IMR-90 (cell line): ENCODE data around the gene CFAP126. TPM values are rescaled to one million over a fixed set of nuclear protein-coding genes. Genes with fewer than 3 reads are reported as not detected.

Experiments used
- ATAC-seq: fragments of 200-7000 bp; cut with Tn5 transposase; 2 replicates; pipeline ENCODE4 v1.9.1; 2020; ENCODE audit warnings: low read depth, mild to moderate bottlenecking, moderate library complexity
- BruUV-seq: library from RNA; stranded (reverse); fragments of 400-500 nt; replicated peaks from 2 replicates; lab custom pipeline; 2021; lab: Mats Ljungman, UMichigan
- CTCF ChIA-PET: fragments of 300-600 bp; formaldehyde crosslinking; extraction: SDS; loops from one replicate; lab custom pipeline; 2021; ENCODE audit warnings: antibody characterized with exemption; lab: Yijun Ruan, JAX
- POLR2A ChIA-PET: fragments of 300-600 bp; sonication (Branson Sonifier 250); formaldehyde crosslinking; loops from one replicate; lab custom pipeline; 2022; ENCODE audit warnings: antibody characterized with exemption; ENCODE audit not compliant: unreplicated experiment; lab: Charles Lee
- DNase-seq: peaks from one replicate; pipeline ENCODE4 v3.0.0; 2013
- H2AFZ ChIP-seq: replicated peaks from 2 replicates; pipeline ENCODE3; 2013; ENCODE audit warnings: low read length, mild to moderate bottlenecking; ENCODE audit not compliant: poor library complexity
- H2AK5ac ChIP-seq: 2 replicates; pipeline ENCODE4 v1.6.1; 2013; ENCODE audit warnings: low read depth, low read length, inconsistent platforms
- H2AK9ac ChIP-seq: replicated peaks from 2 replicates; pipeline ENCODE3; 2013; ENCODE audit warnings: mild to moderate bottlenecking, low read depth, low read length, moderate library complexity; ENCODE audit not compliant: poor library complexity
- H2BK120ac ChIP-seq: 2 replicates; pipeline ENCODE4 v1.6.1; 2013; ENCODE audit warnings: low read depth, low read length, inconsistent platforms
- H2BK15ac ChIP-seq: 3 replicates; pipeline ENCODE4 v1.6.1; 2013; ENCODE audit warnings: low read depth, low read length, inconsistent platforms
- H2BK20ac ChIP-seq: 2 replicates; pipeline ENCODE4 v1.6.1; 2013; ENCODE audit warnings: low read depth, mild to moderate bottlenecking, inconsistent platforms, low read length, moderate library complexity
- H2BK5ac ChIP-seq: 2 replicates; pipeline ENCODE4 v1.6.1; 2013; ENCODE audit warnings: mild to moderate bottlenecking, low read depth, low read length, inconsistent platforms; ENCODE audit not compliant: poor library complexity, severe bottlenecking
- H3K14ac ChIP-seq: replicated peaks from 2 replicates; pipeline ENCODE4 v1.6.1; 2013; ENCODE audit warnings: low read depth, low read length, inconsistent platforms
- H3K18ac ChIP-seq: 2 replicates; pipeline ENCODE4 v1.6.1; 2013; ENCODE audit warnings: low read depth, low read length, control low read depth
- H3K23ac ChIP-seq: 2 replicates; pipeline ENCODE4 v1.6.1; 2013; ENCODE audit warnings: low read depth, low read length, inconsistent platforms
- H3K27ac ChIP-seq: 2 replicates; pipeline ENCODE4 v1.5.1; 2013; ENCODE audit warnings: mild to moderate bottlenecking, control low read depth, low read length; ENCODE audit not compliant: insufficient read depth
- H3K27me3 ChIP-seq: 2 replicates; pipeline ENCODE4 v1.6.1; 2013; ENCODE audit warnings: low read length; ENCODE audit not compliant: control insufficient read depth, insufficient read depth
- H3K36me3 ChIP-seq: 2 replicates; pipeline ENCODE4 v1.6.1; 2013; ENCODE audit warnings: low read length, mixed read lengths; ENCODE audit not compliant: control insufficient read depth, insufficient read depth
- H3K4ac ChIP-seq: 2 replicates; pipeline ENCODE4 v1.6.1; 2013; ENCODE audit warnings: low read depth, low read length, inconsistent platforms
- H3K4me1 ChIP-seq: 2 replicates; pipeline ENCODE4 v1.6.1; 2013; ENCODE audit warnings: low read length, mixed read lengths; ENCODE audit not compliant: control insufficient read depth, insufficient read depth
- H3K4me2 ChIP-seq: 2 replicates; pipeline ENCODE4 v1.6.1; 2013; ENCODE audit warnings: low read depth, mild to moderate bottlenecking, control low read depth, low read length, moderate library complexity
- H3K4me3 ChIP-seq: 2 replicates; pipeline ENCODE4 v1.5.1; 2013; ENCODE audit warnings: low read depth, mild to moderate bottlenecking, control low read depth, low read length, moderate library complexity; ENCODE audit not compliant: insufficient read depth
- H3K56ac ChIP-seq: 2 replicates; pipeline ENCODE4 v1.6.1; 2013; ENCODE audit warnings: low read length, inconsistent platforms; ENCODE audit not compliant: insufficient read depth; ENCODE audit errors: extremely low read depth
- H3K79me1 ChIP-seq, 2 experiments: 2 replicates each; pipeline ENCODE4 v1.6.1; 2013; ENCODE audit warnings: low read length in 2 of 2, inconsistent platforms in 1 of 2, low read depth in 1 of 2
- H3K9ac ChIP-seq: 2 replicates; pipeline ENCODE4 v1.6.1; 2013; ENCODE audit warnings: low read depth, low read length, control low read depth
- H3K9me1 ChIP-seq: 2 replicates; pipeline ENCODE4 v1.6.1; 2013; ENCODE audit warnings: low read length, inconsistent platforms; ENCODE audit not compliant: insufficient read depth
- H3K9me3 ChIP-seq: 2 replicates; pipeline ENCODE4 v1.6.1; 2013; ENCODE audit warnings: low read length; ENCODE audit not compliant: control insufficient read depth, insufficient read depth
- H4K20me1 ChIP-seq: 2 replicates; pipeline ENCODE4 v1.6.1; 2013; ENCODE audit warnings: low read length, inconsistent platforms; ENCODE audit not compliant: insufficient read depth
- H4K5ac ChIP-seq: 2 replicates; pipeline ENCODE4 v1.6.1; 2013; ENCODE audit warnings: mild to moderate bottlenecking, low read depth, low read length, control low read depth
- H4K8ac ChIP-seq, 2 experiments: 2 replicates each; pipeline ENCODE4 v1.6.1; 2013; ENCODE audit warnings: low read depth in 2 of 2, low read length in 2 of 2, control low read depth in 1 of 2, inconsistent platforms in 1 of 2
- H4K91ac ChIP-seq: 2 replicates; pipeline ENCODE4 v1.6.1; 2013; ENCODE audit warnings: low read depth, low read length, inconsistent platforms; ENCODE audit not compliant: insufficient read depth
- CEBPB ChIP-seq: IDR thresholded peaks from 2 replicates; pipeline ENCODE4 v1.6.1; 2012; ENCODE audit warnings: low read depth, low read length, improper control_type of control experiment
- RFX5 ChIP-seq: IDR thresholded peaks from 2 replicates; pipeline ENCODE4 v1.8.0; 2012; ENCODE audit warnings: low read depth, mild to moderate bottlenecking, low read length, moderate library complexity
- WGBS, 2 experiments: methylation state at CpG; one replicate each; pipeline versions ENCODE4 v1.1.5 to v1.1.7; 2013; ENCODE audit warnings: missing lambda C conversion rate in 2 of 2; ENCODE audit not compliant: insufficient read length in 1 of 2; ENCODE audit errors: extremely low coverage in 2 of 2; 5-methylcytosine and 5-hydroxymethylcytosine counted together
- dilution Hi-C: fragments of 300-500 bp; cut with HindIII; formaldehyde crosslinking; loops from one replicate; pipeline ENCODE4 v1.14.3; 2018; ENCODE audit warnings: low sequenced_read_pairs; ENCODE audit not compliant: unreplicated experiment
- in situ Hi-C: fragments of 300-500 bp; cut with MboI; formaldehyde crosslinking; loops from 3 replicates; pipeline ENCODE4 v1.14.3; 2019; ENCODE audit warnings: low sequenced_read_pairs, inconsistent platforms, mixed read lengths
- intact Hi-C: fragments of 100-400 bp; cut with micrococcal nuclease; formaldehyde crosslinking; loops from 2 replicates; pipeline ENCODE4 v1.10.0; 2022
- polyA plus RNA-seq, 3 experiments: library from polyadenylated mRNA; depleted of rRNA; stranded (reverse); fragments of >200 nt; gene quantifications; 2 replicates each; pipeline ENCODE4 v1.2.3, GENCODE V29; 2012; ENCODE audit warnings: low replicate concordance in 1 of 3
- total RNA-seq: library from RNA; depleted of rRNA; stranded (reverse); fragments of >200 nt; gene quantifications from 2 replicates; pipeline ENCODE4 v1.2.3, GENCODE V29; 2012

The CFAP126 gene
- total and polyA plus RNA-seq, 2 of the 4 experiments (the other 2 are of a cell fraction), result not detected

DNA sequence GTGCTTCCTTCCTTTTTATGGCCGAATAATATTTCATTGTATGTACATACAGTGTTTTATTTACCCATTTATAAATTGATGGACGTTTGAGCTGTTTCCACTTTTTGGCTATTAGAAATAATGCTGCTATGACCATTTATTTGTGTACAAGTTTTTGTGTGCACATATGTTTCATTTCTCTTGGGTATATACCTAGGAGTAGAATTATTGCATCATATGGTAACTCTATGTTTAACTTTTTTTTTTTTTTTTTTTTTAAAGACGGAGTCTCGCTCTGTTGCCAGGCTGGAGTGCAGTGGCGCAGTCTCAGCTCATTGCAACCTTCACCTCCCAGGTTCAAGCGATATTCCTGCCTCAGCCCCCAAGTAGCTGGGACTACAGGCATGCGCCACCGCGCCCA lies 34.5 kb downstream of the CFAP126 start:
- no peak overlapping the region for H4K91ac ChIP-seq
- H2AFZ ChIP-seq, result no peak overlapping the region
- in situ Hi-C loops (no loop called here), intact Hi-C loops (no loop called here), dilution Hi-C loops (no loop called here)
- H2BK120ac ChIP-seq, result no peak overlapping the region
- H3K9ac ChIP-seq, result no peak overlapping the region
- H3K56ac ChIP-seq, result no peak overlapping the region
- H2AK9ac ChIP-seq, result no peak overlapping the region
- no peaks in the 10 kb centered on the region for H4K20me1 ChIP-seq
- no peak overlapping the region for H3K18ac ChIP-seq
- WGBS, 2 experiments, result no CpG with 5 or more reads among the region's 9 CpGs
- ATAC-seq, result no peak
- POLR2A ChIA-PET, result no interaction called here
- BruUV-seq, result no TSS peak
- H3K27ac ChIP-seq, result no peak overlapping the region
- TF ChIP-seq CEBPB (peak; percentile 39; the same call in 1 of the 2 replicates), RFX5 (no peak)
- no peak overlapping the region for H2BK15ac ChIP-seq
- H2BK5ac ChIP-seq, result no peak overlapping the region
- H3K36me3 ChIP-seq, result peaks cover 25% of the 10 kb centered on the region
- H3K4me3 ChIP-seq, result no peak overlapping the region
- no peak overlapping the region for H3K4me2 ChIP-seq
- peaks cover 0 to 8% of the 10 kb centered on the region in 2 experiments; a peak in 1 of 4 replicates for H3K79me1 ChIP-seq
- H3K9me3 ChIP-seq, result no peaks in the 10 kb centered on the region
- H3K23ac ChIP-seq, result no peak overlapping the region
- H3K4me1 ChIP-seq, result no peaks in the 10 kb centered on the region; the same call in 1 of the 2 replicates
- H4K8ac ChIP-seq, result no peak overlapping the region
- no peak overlapping the region for H3K4ac ChIP-seq
- CTCF ChIA-PET, result no interaction called here
- no peak overlapping the region for H2BK20ac ChIP-seq
- H3K14ac ChIP-seq, result no peak overlapping the region
- H3K27me3 ChIP-seq, result no peaks in the 10 kb centered on the region
- H4K5ac ChIP-seq, result no peak overlapping the region
- H3K9me1 ChIP-seq, result no peaks in the 10 kb centered on the region
- H2AK5ac ChIP-seq, result no peak overlapping the region
- DNase-seq, result no peak
